GM12874 (cell line): ENCODE measurements around the gene ETFDH.

Source experiments
- TF ChIP-seq, protein P1 (sequence below): IDR thresholded peaks from 2 replicates; pipeline ENCODE4 v1.5.1; 2011; ENCODE audit warnings: low read depth, mild to moderate bottlenecking, control low read depth, low read length, moderate library complexity; ENCODE audit not compliant: insufficient read depth

ETFDH gene

DNA sequence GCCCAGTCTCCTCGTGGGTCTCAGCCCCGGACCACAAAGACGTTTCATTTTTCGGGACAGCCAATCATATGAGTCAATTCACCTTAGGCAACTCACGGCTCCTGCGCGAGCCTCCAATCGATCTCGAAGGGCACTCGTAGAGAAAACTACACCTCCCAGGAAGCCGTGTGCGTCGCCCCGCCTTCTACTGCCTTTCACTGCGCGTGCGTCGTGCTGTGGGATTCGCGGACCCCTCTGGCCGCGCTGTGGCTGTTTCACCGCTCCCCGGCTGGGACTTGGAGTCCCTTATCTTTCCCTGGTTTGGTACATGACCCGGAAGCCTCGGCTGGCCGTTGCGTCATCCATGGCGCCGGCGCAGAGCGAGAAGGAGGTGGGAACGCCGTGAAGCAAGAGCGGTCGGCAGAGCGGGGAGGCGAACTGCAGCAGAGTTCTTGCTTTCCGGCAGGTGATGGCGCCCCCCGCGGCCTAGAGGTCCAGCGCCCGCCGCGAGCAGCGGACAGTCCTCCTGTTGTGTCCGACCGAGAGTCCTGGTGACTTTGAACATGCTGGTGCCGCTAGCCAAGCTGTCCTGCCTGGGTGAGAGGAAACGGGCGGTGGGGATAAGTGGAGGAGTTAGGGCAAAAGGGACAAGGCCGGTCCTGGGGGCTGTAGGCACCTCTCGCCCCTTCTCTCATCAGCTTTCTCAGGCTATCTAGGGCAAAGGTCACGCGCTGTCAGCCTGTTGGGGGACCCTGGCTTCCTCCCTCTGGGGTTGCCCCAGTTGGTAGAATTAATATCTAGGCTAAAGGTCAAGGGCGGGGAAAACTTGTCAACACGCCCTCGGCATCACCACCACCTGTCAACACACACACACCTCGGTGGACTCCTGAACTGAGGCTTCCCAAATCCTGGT is at the start of gene ETFDH:
Gene ETFDH, plus strand, starts transcription at position 382 of the 892 bp plus-strand sequence. Its CDS starts 161 bp downstream, at position 543.
- TF ChIP-seq, protein P1, sequence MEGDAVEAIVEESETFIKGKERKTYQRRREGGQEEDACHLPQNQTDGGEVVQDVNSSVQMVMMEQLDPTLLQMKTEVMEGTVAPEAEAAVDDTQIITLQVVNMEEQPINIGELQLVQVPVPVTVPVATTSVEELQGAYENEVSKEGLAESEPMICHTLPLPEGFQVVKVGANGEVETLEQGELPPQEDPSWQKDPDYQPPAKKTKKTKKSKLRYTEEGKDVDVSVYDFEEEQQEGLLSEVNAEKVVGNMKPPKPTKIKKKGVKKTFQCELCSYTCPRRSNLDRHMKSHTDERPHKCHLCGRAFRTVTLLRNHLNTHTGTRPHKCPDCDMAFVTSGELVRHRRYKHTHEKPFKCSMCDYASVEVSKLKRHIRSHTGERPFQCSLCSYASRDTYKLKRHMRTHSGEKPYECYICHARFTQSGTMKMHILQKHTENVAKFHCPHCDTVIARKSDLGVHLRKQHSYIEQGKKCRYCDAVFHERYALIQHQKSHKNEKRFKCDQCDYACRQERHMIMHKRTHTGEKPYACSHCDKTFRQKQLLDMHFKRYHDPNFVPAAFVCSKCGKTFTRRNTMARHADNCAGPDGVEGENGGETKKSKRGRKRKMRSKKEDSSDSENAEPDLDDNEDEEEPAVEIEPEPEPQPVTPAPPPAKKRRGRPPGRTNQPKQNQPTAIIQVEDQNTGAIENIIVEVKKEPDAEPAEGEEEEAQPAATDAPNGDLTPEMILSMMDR: peak; percentile 80

DNA sequence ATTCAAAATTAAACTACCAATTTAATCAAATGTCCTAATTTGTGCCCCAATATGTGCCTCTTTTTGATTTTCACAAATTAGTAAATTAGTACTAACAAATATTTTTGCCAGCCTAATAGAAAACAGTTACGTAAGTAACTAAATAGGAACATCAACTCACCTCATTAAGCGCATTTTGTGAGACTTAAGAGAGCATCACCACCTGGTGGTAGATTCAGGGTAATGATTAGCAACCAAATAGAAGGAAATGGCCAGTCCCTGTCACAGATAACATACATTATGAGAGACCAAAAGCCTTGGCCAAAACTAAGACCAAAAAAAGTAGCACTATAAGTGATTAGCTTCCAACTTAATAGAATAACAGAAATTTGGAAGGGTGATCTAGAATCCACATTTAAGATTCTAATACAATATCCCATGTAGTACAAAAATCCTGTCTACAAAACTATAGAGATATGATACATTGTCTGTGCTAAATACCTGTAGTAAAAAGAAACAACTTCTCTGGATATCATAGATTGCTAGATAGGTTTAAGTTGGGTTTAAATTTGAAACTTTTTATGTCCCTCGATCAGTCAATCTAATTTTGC is 47.1 kb upstream of the ETFDH start:
- TF ChIP-seq, protein P1: peak; percentile 42; the same call in 1 of the 2 replicates

DNA sequence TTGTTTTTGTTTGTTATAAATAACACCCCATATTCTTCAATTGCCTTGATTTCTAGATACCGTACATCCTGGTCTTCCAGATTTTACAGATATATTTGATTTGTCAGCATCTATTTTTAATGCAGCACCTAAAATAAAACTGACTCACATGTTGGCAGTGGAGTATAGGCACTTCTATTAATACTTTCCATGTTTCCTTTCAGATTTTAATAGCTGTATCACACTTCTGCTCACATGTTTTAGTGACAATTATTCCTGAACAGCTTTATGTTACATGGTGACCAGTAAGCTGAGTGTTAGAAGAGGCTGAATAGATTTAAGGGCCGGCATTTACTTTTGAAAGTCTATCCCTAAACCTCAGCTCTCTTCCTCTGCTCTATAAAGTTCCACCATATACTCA is 46.6 kb upstream of the ETFDH start:
- TF ChIP-seq, protein P1: no peak

DNA sequence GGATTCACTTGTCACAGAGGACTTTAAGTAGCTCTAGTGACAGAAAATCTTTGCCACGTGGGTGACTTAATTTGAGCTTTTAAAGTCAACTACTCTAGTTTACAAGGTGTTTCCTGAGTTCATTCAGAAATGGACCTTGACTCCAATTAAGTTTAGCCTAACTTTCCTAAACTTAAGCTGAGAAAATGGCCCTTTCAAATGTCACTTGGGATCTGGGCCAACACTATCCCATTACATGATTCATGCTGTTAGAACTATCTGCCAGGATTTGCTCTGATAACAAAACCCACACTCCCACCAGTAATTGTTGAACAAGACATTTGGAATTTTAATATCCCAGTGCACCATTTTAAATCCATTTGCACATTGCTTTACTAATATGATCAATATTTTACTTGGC is 41.2 kb upstream of the ETFDH start:
- TF ChIP-seq, protein P1: no peak

DNA sequence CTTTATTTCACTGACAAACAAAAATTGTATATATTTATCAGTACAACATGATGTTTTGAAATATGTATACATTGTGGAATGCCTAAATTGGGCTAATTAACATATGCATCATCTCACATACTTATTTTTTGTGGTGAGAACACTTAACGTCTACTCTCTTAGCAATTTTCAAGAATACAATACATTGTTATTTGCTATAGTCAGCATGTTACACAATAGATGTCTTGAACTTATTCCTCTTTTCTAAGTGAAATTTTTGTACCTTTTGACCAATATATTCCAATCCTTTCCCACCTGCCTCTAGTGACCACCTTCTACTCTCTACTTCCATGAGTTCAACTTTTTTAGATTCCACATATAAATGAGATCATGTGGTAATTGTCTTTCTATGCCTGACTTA is 35.5 kb upstream of the ETFDH start:
- TF ChIP-seq, protein P1: no peak

DNA sequence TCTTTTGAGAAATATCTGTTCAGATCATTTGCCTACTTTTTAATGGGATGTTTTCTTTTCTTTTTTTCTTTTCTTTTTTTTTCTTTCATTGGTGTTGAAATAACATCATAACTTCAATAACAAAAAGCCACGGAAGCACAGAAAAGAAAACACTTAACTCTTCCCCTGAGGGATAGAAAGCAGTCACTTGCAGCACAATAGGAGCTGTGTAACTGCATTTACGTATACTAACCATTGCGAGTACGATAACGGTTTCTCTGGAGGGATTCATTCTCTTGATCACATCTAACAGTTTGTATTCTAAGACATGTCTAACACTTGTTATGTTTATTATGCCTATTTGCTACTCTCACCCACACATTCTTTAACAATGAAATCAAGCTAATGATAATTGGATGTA is 27.7 kb upstream of the ETFDH start:
- TF ChIP-seq, protein P1: no peak

DNA sequence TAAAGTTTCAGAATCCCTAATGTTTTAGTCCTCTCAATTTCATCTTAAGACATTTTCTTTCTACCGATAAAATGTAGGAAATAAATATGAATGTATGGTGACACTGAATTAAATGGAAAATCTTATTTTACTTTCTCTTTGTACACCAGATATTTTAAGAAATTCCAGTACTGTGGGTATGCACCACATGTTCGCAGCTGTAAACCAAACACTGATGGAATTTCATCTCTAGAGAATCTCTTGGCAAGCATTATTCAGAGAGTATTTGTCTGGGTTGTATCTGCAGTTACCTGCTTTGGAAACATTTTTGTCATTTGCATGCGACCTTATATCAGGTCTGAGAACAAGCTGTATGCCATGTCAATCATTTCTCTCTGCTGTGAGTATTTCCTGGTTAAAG is 27.3 kb upstream of the ETFDH start:
- TF ChIP-seq, protein P1: no peak
